NCI-H1048 (cell line): ENCODE data around the gene CHST11.
"Not testable (repeated sequence)": the region's sequence is repeated elsewhere in the genome, so short reads cannot be mapped to it uniquely, and the experiment has no call there.

Source experiments
- DNase-seq: peaks from one replicate; lab custom pipeline; 2025; lab: John Stamatoyannopoulos, UW

Gene CHST11

GRCh38 chr12:104604070-104604994 lies 147.6 kb downstream of the CHST11 start:
- DNase-seq: no peak

GRCh38 chr12:104604995-104605675 lies 148.4 kb downstream of the CHST11 start:
- DNase-seq: no peak

GRCh38 chr12:104605685-104606084 lies 148.9 kb downstream of the CHST11 start:
- DNase-seq: no peak

GRCh38 chr12:104608998-104609397 lies 152.2 kb downstream of the CHST11 start:
- DNase-seq: no peak

GRCh38 chr12:104609445-104609844 lies 152.7 kb downstream of the CHST11 start:
- DNase-seq: no peak

GRCh38 chr12:104610513-104611235 lies 153.9 kb downstream of the CHST11 start:
- no peak for DNase-seq

GRCh38 chr12:104611671-104612070 lies 154.9 kb downstream of the CHST11 start:
- DNase-seq: no peak

- not testable (repeated sequence) for DNase-seq
Measured at GRCh38 chr12:104613372-104613771, 156.6 kb downstream of the CHST11 start.

- no peak for DNase-seq
Measured at GRCh38 chr12:104615048-104615561, 158.4 kb downstream of the CHST11 start.

- DNase-seq: no peak
Measured at GRCh38 chr12:104618691-104619090, 161.9 kb downstream of the CHST11 start.

- no peak for DNase-seq
Measured at GRCh38 chr12:104619305-104619704, 162.6 kb downstream of the CHST11 start.

GRCh38 chr12:104620837-104621531 lies 164.2 kb downstream of the CHST11 start:
- no peak for DNase-seq

GRCh38 chr12:104622928-104623327 lies 166.2 kb downstream of the CHST11 start:
- no peak for DNase-seq

- no peak for DNase-seq
Measured at GRCh38 chr12:104623883-104624282, 167.1 kb downstream of the CHST11 start.

- DNase-seq: no peak
Measured at GRCh38 chr12:104624529-104624928, 167.8 kb downstream of the CHST11 start.

GRCh38 chr12:104626069-104626837 lies 169.5 kb downstream of the CHST11 start:
- no peak for DNase-seq

- no peak for DNase-seq
Measured at GRCh38 chr12:104627231-104627989, 170.7 kb downstream of the CHST11 start.

GRCh38 chr12:104627990-104628830 lies 171.5 kb downstream of the CHST11 start:
- DNase-seq: no peak

- DNase-seq: no peak
Measured at GRCh38 chr12:104628831-104629135, 172.0 kb downstream of the CHST11 start.
